Smooth muscle cell of trachea (primary cell): Measurements from ENCODE around the gene TNKS1BP1. TPM values are rescaled to one million over a fixed set of nuclear protein-coding genes. Genes with fewer than 3 reads are reported as not detected.

Source experiments
- total RNA-seq: library from RNA; depleted of rRNA; stranded (reverse); fragments of >200 nt; gene quantifications from 2 replicates; pipeline ENCODE4 v1.2.1, GENCODE V29; 2014

Gene TNKS1BP1
- 114 and 171 TPM in 2 replicates for total RNA-seq

GRCh38 chr11:57324886-57325734 is at the start of gene TNKS1BP1:
Gene TNKS1BP1 (minus strand): TSS chr11:57324952. CDS start chr11:57321885, 3,067 bp downstream.

GRCh38 chr11:57338142-57338541 is 13.4 kb upstream of the TNKS1BP1 start, which contains the start of gene P2RX3:
Gene P2RX3 (plus strand): TSS chr11:57338352. CDS start chr11:57338551, 199 bp downstream.

GRCh38 chr11:57335343-57336110 is 10.8 kb upstream of the TNKS1BP1 start, which contains the start of gene SSRP1:
Gene SSRP1 (minus strand): TSS chr11:57335892. CDS start chr11:57335121, 771 bp downstream.

Other genes with a start within 250 kb of the TNKS1BP1 start
- not detected in 2 replicates for gene LRRC55, start 143.0 kb downstream of the TNKS1BP1 start, total RNA-seq
- 0.17 TPM in 1 of 2 replicates, not detected in the other for gene APLNR, start 87.7 kb downstream of the TNKS1BP1 start, total RNA-seq
- 49.0 and 92.8 TPM in 2 replicates for gene SSRP1, start 10.9 kb upstream of the TNKS1BP1 start, total RNA-seq
- not detected in 2 replicates for gene P2RX3, start 13.4 kb upstream of the TNKS1BP1 start, total RNA-seq
- gene PRG3, start 56.2 kb upstream of the TNKS1BP1 start, total RNA-seq: not detected in 2 replicates
- gene PRG2, start 65.7 kb upstream of the TNKS1BP1 start, total RNA-seq: not detected in 2 replicates
- 48.4 and 77.2 TPM in 2 replicates for gene SLC43A3, start 102.2 kb upstream of the TNKS1BP1 start, total RNA-seq
- 0.33 TPM in 1 of 2 replicates, not detected in the other for gene RTN4RL2, start 135.6 kb upstream of the TNKS1BP1 start, total RNA-seq
- 15.3 and 23.5 TPM in 2 replicates for gene SLC43A1, start 190.8 kb upstream of the TNKS1BP1 start, total RNA-seq
- gene TIMM10, start 205.8 kb upstream of the TNKS1BP1 start, total RNA-seq: 14.9 and 35.5 TPM in 2 replicates
- gene SMTNL1, start 212.6 kb upstream of the TNKS1BP1 start, total RNA-seq: not detected in 2 replicates
- gene UBE2L6, start 242.7 kb upstream of the TNKS1BP1 start, total RNA-seq: 43.3 and 106 TPM in 2 replicates